Measurements from ENCODE around the gene PGAP2. TPM values are rescaled to one million over a fixed set of nuclear protein-coding genes. Genes with fewer than 3 reads are reported as not detected.

PGAP2 gene
- total and polyA plus RNA-seq, 2 experiments from 2014 or later = 39.3 to 43.2 TPM

GRCh38 chr11:3859373-3859881 lies 51.1 kb downstream of the PGAP2 start:
- H3K4me1 Mint-ChIP-seq = peaks cover 50% of the 10 kb centered on the region
- 0 out of 2 replicates have a peak, but pooled peaks cover 4% of the 10 kb centered on the region for H3K79me2 ChIP-seq (replicated peaks; ENCODE audit: insufficient read depth)
- TF ChIP-seq, protein P1, sequence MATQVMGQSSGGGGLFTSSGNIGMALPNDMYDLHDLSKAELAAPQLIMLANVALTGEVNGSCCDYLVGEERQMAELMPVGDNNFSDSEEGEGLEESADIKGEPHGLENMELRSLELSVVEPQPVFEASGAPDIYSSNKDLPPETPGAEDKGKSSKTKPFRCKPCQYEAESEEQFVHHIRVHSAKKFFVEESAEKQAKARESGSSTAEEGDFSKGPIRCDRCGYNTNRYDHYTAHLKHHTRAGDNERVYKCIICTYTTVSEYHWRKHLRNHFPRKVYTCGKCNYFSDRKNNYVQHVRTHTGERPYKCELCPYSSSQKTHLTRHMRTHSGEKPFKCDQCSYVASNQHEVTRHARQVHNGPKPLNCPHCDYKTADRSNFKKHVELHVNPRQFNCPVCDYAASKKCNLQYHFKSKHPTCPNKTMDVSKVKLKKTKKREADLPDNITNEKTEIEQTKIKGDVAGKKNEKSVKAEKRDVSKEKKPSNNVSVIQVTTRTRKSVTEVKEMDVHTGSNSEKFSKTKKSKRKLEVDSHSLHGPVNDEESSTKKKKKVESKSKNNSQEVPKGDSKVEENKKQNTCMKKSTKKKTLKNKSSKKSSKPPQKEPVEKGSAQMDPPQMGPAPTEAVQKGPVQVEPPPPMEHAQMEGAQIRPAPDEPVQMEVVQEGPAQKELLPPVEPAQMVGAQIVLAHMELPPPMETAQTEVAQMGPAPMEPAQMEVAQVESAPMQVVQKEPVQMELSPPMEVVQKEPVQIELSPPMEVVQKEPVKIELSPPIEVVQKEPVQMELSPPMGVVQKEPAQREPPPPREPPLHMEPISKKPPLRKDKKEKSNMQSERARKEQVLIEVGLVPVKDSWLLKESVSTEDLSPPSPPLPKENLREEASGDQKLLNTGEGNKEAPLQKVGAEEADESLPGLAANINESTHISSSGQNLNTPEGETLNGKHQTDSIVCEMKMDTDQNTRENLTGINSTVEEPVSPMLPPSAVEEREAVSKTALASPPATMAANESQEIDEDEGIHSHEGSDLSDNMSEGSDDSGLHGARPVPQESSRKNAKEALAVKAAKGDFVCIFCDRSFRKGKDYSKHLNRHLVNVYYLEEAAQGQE (IDR thresholded peaks at IDR 0.05; ENCODE audit: unreplicated experiment) = no peak
- TF ChIP-seq STAT1 (IDR thresholded peaks at IDR 0.05; ENCODE audit: unreplicated experiment) = no peak
- no peak for TF ChIP-seq EZH2phosphoT487 (IDR thresholded peaks at IDR 0.05; ENCODE audit: unreplicated experiment)
- no peak for TF ChIP-seq CREB1 (CRISPR knock-in tag; IDR thresholded peaks at IDR 0.05; ENCODE audit: low read depth)
- TF ChIP-seq POLR2AphosphoS5 (IDR thresholded peaks at IDR 0.05; ENCODE audit: low read depth) = no peak
- no peak for TF ChIP-seq ZNF331 (CRISPR knock-in tag; IDR thresholded peaks at IDR 0.05; ENCODE audit: low read depth)
- no peak for TF ChIP-seq NANOG (IDR thresholded peaks at IDR 0.05; ENCODE audit: borderline replicate concordance)
- no peak for TF ChIP-seq ZNF114 (CRISPR knock-in tag; IDR thresholded peaks at IDR 0.05)
- TF ChIP-seq ZNF462 (CRISPR knock-in tag; IDR thresholded peaks at IDR 0.05) = no peak
- TF ChIP-seq CTCF (conservative IDR thresholded peaks at IDR 0.05; ENCODE audit: low read depth in 2 of 2) = no peak
- H3K9me3 Mint-ChIP-seq = no peaks in the 10 kb centered on the region
- no peak overlapping the region for H3K4me3 Mint-ChIP-seq
- H3K36me3 ChIP-seq (ENCODE audit: insufficient read depth) = no peaks in the 10 kb centered on the region
- peaks cover 12% of the 10 kb centered on the region for H4K20me1 ChIP-seq (replicated peaks; ENCODE audit: insufficient read depth)
- H3K4me1 ChIP-seq (ENCODE audit: insufficient read depth) = peaks cover 39% of the 10 kb centered on the region
- H3K9me2 ChIP-seq (ENCODE audit: insufficient read depth) = no peaks in the 10 kb centered on the region
- no peak overlapping the region for H2AFZ ChIP-seq
- peak; percentile 42 for DNase-seq (ENCODE audit: low spot score)
- no peaks in the 10 kb centered on the region for H3F3A ChIP-seq (replicated peaks; ENCODE audit: low read depth)
- H3K4me2 ChIP-seq = peak overlapping the region; percentile 48; the same call in 1 of the 2 replicates
- H3K27ac Mint-ChIP-seq = no peak overlapping the region
- no peak overlapping the region for H3K27ac ChIP-seq (ENCODE audit: low read depth)
- no peak overlapping the region for H3K4me3 ChIP-seq
- ATAC-seq = no peak
- H3K27me3 ChIP-seq (ENCODE audit: insufficient read depth) = peaks cover 19% of the 10 kb centered on the region
- peaks cover 16% of the 10 kb centered on the region for H3K27me3 Mint-ChIP-seq (ENCODE audit: insufficient read depth, low read depth, poor library complexity)
- no peaks in the 10 kb centered on the region for H3K36me3 Mint-ChIP-seq (ENCODE audit: low read depth)
